ENCODE data around the gene MAP1LC3B. TPM values are rescaled to one million over a fixed set of nuclear protein-coding genes. Genes with fewer than 3 reads are reported as not detected.

MAP1LC3B gene
- total RNA-seq (ENCODE audit: unreplicated experiment), result 297 TPM
- long read RNA-seq, transcript MAP1LC3B-201 (4 exons, 2,688 nt), result major isoform, 584 of 641 reads
- long read RNA-seq, partial matches to known transcripts, result 24 of 641 reads
- long read RNA-seq, other reads (novel, unspliced or antisense), result 31 of 641 reads

GRCh38 chr16:87391950-87392820, at the start of gene MAP1LC3B:
TSS of gene MAP1LC3B (plus strand) at chr16:87392336. CDS start at chr16:87392428, 92 bp downstream.
- Mint-ChIP-seq H3K4me1 (ENCODE audit: low read depth, unreplicated experiment) (peaks cover 37% of the 10 kb centered on the region), H3K27me3 (ENCODE audit: unreplicated experiment) (peaks cover 23% of the 10 kb centered on the region), H3K4me3 (ENCODE audit: unreplicated experiment) (peak within 1 kb of the TSS; percentile 95), H3K9me3 (ENCODE audit: unreplicated experiment) (peaks cover 25% of the 10 kb centered on the region), H3K27ac (ENCODE audit: unreplicated experiment) (peak within 1 kb of the TSS; percentile 97), H3K36me3 (ENCODE audit: unreplicated experiment) (no peaks in the 10 kb centered on the region)
- peak; percentile 99 for DNase-seq
- TF ChIP-seq CTCF (IDR thresholded peaks at IDR 0.05; ENCODE audit: partially characterized antibody, unreplicated experiment), result no peak

GRCh38 chr16:87342504-87342903, 49.6 kb upstream of the MAP1LC3B start:
- H3K27me3 Mint-ChIP-seq (ENCODE audit: unreplicated experiment), result peaks cover 4% of the 10 kb centered on the region
- peaks cover 17% of the 10 kb centered on the region for H3K4me1 Mint-ChIP-seq (ENCODE audit: low read depth, unreplicated experiment)
- H3K9me3 Mint-ChIP-seq (ENCODE audit: unreplicated experiment), result peaks cover 5% of the 10 kb centered on the region
- no peak for TF ChIP-seq CTCF (IDR thresholded peaks at IDR 0.05; ENCODE audit: partially characterized antibody, unreplicated experiment)
- no peak for DNase-seq
- H3K36me3 Mint-ChIP-seq (ENCODE audit: unreplicated experiment), result peaks cover 9% of the 10 kb centered on the region
- no peak overlapping the region for H3K4me3 Mint-ChIP-seq (ENCODE audit: unreplicated experiment)
- no peak overlapping the region for H3K27ac Mint-ChIP-seq (ENCODE audit: unreplicated experiment)

- Mint-ChIP-seq H3K4me1 (ENCODE audit: low read depth, unreplicated experiment) (peaks cover 17% of the 10 kb centered on the region), H3K9me3 (ENCODE audit: unreplicated experiment) (peaks cover 5% of the 10 kb centered on the region), H3K27ac (ENCODE audit: unreplicated experiment) (peak overlapping the region; percentile 17), H3K4me3 (ENCODE audit: unreplicated experiment) (peak overlapping the region; percentile 46), H3K27me3 (ENCODE audit: unreplicated experiment) (peaks cover 4% of the 10 kb centered on the region), H3K36me3 (ENCODE audit: unreplicated experiment) (peaks cover 4% of the 10 kb centered on the region)
- DNase-seq, result no peak
- no peak for TF ChIP-seq CTCF (IDR thresholded peaks at IDR 0.05; ENCODE audit: partially characterized antibody, unreplicated experiment)
These were observed 49.0 kb upstream of the MAP1LC3B start for GRCh38 chr16:87342978-87343752.

GRCh38 chr16:87343753-87344050, 48.4 kb upstream of the MAP1LC3B start:
- no peak overlapping the region for H3K27ac Mint-ChIP-seq (ENCODE audit: unreplicated experiment)
- H3K27me3 Mint-ChIP-seq (ENCODE audit: unreplicated experiment), result peaks cover 4% of the 10 kb centered on the region
- H3K4me1 Mint-ChIP-seq (ENCODE audit: low read depth, unreplicated experiment), result peaks cover 17% of the 10 kb centered on the region
- TF ChIP-seq CTCF (IDR thresholded peaks at IDR 0.05; ENCODE audit: partially characterized antibody, unreplicated experiment), result no peak
- peaks cover 4% of the 10 kb centered on the region for H3K36me3 Mint-ChIP-seq (ENCODE audit: unreplicated experiment)
- no peak overlapping the region for H3K4me3 Mint-ChIP-seq (ENCODE audit: unreplicated experiment)
- peaks cover 5% of the 10 kb centered on the region for H3K9me3 Mint-ChIP-seq (ENCODE audit: unreplicated experiment)
- DNase-seq, result no peak
